GM21515 (cell line): Measurements from ENCODE around the gene CLEC16A.
"Not testable (repeated sequence)": the region's sequence is repeated elsewhere in the genome, so short reads cannot be mapped to it uniquely, and the experiment has no call there.

Experiments
- ATAC-seq: cut with Tn5 transposase; IDR thresholded peaks from one replicate; pipeline ENCODE4 v1.9.1; 2021; ENCODE audit not compliant: unreplicated experiment

Gene CLEC16A

GRCh38 chr16:11094075-11094856 is 149.9 kb downstream of the CLEC16A start:
- peak; percentile 53 for ATAC-seq

GRCh38 chr16:11094857-11095565 is 150.6 kb downstream of the CLEC16A start:
- no peak for ATAC-seq

GRCh38 chr16:11095935-11096334 is 151.6 kb downstream of the CLEC16A start:
- ATAC-seq, result no peak

- ATAC-seq, result no peak
Observed at GRCh38 chr16:11097094-11097786, 152.9 kb downstream of the CLEC16A start.

- ATAC-seq, result no peak
Observed at GRCh38 chr16:11097787-11098167, 153.4 kb downstream of the CLEC16A start.

- no peak for ATAC-seq
Observed at GRCh38 chr16:11098601-11099390, 154.4 kb downstream of the CLEC16A start.

- no peak for ATAC-seq
Observed at GRCh38 chr16:11099672-11100205, 155.4 kb downstream of the CLEC16A start.

GRCh38 chr16:11100239-11100750 is 155.9 kb downstream of the CLEC16A start:
- no peak for ATAC-seq

GRCh38 chr16:11101283-11101682 is 156.9 kb downstream of the CLEC16A start:
- ATAC-seq, result no peak

- ATAC-seq, result no peak
Observed at GRCh38 chr16:11101695-11102522, 157.5 kb downstream of the CLEC16A start.

- no peak for ATAC-seq
Observed at GRCh38 chr16:11102523-11102898, 158.1 kb downstream of the CLEC16A start.

- ATAC-seq, result not testable (repeated sequence)
Observed at GRCh38 chr16:11103301-11103700, 158.9 kb downstream of the CLEC16A start.

- ATAC-seq, result peak; percentile 13
Observed at GRCh38 chr16:11104168-11105037, 160.0 kb downstream of the CLEC16A start.

GRCh38 chr16:11105038-11105903 is 160.9 kb downstream of the CLEC16A start:
- peak; percentile 70 for ATAC-seq

- ATAC-seq, result no peak
Observed at GRCh38 chr16:11106726-11107125, 162.4 kb downstream of the CLEC16A start.

- ATAC-seq, result no peak
Observed at GRCh38 chr16:11107780-11108465, 163.6 kb downstream of the CLEC16A start.

GRCh38 chr16:11108466-11108805 is 164.1 kb downstream of the CLEC16A start:
- no peak for ATAC-seq
